K562 treated with DMSO at 1 percent for 12 hours (cell line): Measurements from ENCODE around the gene CT45A2. TPM values are rescaled to one million over a fixed set of nuclear protein-coding genes. Genes with fewer than 3 reads are reported as not detected.

Experiments used
- total RNA-seq: library from RNA; unstranded; fragments of 300-600 nt; gene quantifications from 2 replicates; pipeline ENCODE4 v1.2.3, GENCODE V29; 2022; ENCODE audit not compliant: insufficient read depth

CT45A2 gene, protein sequence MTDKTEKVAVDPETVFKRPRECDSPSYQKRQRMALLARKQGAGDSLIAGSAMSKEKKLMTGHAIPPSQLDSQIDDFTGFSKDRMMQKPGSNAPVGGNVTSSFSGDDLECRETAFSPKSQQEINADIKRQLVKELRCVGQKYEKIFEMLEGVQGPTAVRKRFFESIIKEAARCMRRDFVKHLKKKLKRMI
- total RNA-seq, result 1.2 TPM in 1 of 2 replicates, not detected in the other

DNA sequence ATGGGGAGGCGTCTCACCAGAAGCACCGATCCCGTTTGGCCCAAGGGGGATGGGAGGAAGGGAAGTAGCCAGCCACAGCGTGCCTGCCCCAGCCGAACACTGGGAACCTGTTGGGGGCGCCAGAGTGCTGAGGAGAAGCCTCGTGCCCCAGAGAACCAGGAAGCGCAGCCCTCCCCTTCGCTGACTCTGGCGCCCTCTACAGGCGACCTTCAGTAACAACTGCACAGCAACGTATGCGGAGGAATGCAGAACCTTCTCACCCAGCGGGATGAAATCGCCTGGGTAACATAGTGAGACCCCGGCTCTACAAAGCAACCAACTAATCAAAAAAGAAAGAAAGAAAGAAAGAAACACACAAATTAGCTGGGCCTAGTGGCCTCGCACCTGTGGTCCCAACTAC, at the start of gene CT45A2:
Gene CT45A2 (minus strand): TSS at position 101 of the 400 bp plus-strand sequence. CDS start 3,747 bp downstream, outside the sequence.

DNA sequence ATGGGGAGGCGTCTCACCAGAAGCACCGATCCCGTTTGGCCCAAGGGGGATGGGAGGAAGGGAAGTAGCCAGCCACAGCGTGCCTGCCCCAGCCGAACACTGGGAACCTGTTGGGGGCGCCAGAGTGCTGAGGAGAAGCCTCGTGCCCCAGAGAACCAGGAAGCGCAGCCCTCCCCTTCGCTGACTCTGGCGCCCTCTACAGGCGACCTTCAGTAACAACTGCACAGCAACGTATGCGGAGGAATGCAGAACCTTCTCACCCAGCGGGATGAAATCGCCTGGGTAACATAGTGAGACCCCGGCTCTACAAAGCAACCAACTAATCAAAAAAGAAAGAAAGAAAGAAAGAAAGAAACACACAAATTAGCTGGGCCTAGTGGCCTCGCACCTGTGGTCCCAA, 34.6 kb upstream of the CT45A2 start, which contains the start of gene CT45A8:
Gene CT45A8 (minus strand): TSS at position 101 of the 400 bp plus-strand sequence. CDS start 3,755 bp downstream, outside the sequence.

DNA sequence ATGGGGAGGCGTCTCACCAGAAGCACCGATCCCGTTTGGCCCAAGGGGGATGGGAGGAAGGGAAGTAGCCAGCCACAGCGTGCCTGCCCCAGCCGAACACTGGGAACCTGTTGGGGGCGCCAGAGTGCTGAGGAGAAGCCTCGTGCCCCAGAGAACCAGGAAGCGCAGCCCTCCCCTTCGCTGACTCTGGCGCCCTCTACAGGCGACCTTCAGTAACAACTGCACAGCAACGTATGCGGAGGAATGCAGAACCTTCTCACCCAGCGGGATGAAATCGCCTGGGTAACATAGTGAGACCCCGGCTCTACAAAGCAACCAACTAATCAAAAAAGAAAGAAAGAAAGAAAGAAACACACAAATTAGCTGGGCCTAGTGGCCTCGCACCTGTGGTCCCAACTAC, 17.4 kb upstream of the CT45A2 start, which contains the start of gene CT45A7:
Gene CT45A7 (minus strand): TSS at position 101 of the 400 bp plus-strand sequence. CDS start 3,747 bp downstream, outside the sequence.

DNA sequence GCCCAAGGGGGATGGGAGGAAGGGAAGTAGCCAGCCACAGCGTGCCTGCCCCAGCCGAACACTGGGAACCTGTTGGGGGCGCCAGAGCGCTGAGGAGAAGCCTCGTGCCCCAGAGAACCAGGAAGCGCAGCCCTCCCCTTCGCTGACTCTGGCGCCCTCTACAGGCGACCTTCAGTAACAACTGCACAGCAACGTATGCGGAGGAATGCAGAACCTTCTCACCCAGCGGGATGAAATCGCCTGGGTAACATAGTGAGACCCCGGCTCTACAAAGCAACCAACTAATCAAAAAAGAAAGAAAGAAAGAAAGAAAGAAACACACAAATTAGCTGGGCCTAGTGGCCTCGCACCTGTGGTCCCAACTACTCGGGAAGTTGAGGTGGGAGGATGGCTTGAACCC, 17.1 kb downstream of the CT45A2 start, which contains the start of gene CT45A6:
Gene CT45A6 (minus strand): TSS at position 101 of the 400 bp plus-strand sequence. CDS start 3,794 bp downstream, outside the sequence.

GRCh38 chrX:135785403-135785802, 34.4 kb downstream of the CT45A2 start, which contains the start of gene CT45A5:
CT45A5 (minus strand) TSS chrX:135785503; CDS start chrX:135781729, 3,774 bp downstream.

DNA sequence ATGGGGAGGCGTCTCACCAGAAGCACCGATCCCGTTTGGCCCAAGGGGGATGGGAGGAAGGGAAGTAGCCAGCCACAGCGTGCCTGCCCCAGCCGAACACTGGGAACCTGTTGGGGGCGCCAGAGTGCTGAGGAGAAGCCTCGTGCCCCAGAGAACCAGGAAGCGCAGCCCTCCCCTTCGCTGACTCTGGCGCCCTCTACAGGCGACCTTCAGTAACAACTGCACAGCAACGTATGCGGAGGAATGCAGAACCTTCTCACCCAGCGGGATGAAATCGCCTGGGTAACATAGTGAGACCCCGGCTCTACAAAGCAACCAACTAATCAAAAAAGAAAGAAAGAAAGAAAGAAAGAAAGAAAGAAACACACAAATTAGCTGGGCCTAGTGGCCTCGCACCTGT, 51.7 kb downstream of the CT45A2 start, which contains the start of gene CT45A3:
Gene CT45A3 (minus strand): TSS at position 101 of the 400 bp plus-strand sequence. CDS start 3,747 bp downstream, outside the sequence.

Other genes with a start within 250 kb of the CT45A2 start
- not detected in 2 replicates for gene CT45A1, start 106.4 kb downstream of the CT45A2 start, total RNA-seq
- not detected in 2 replicates for gene CT45A3, start 51.8 kb downstream of the CT45A2 start, total RNA-seq
- gene CT45A5, start 34.5 kb downstream of the CT45A2 start, total RNA-seq, result 0.68 TPM in 1 of 2 replicates, not detected in the other
- not detected in 2 replicates for gene CT45A6, start 17.2 kb downstream of the CT45A2 start, total RNA-seq
- gene CT45A7, start 17.3 kb upstream of the CT45A2 start, total RNA-seq, result not detected in 2 replicates
- not detected in 2 replicates for gene CT45A8, start 34.5 kb upstream of the CT45A2 start, total RNA-seq
- not detected in 2 replicates for gene CT45A9, start 51.8 kb upstream of the CT45A2 start, total RNA-seq
- 18.0 and 25.8 TPM in 2 replicates for gene CT45A10, start 73.4 kb upstream of the CT45A2 start, total RNA-seq
- gene SAGE1, start 73.7 kb upstream of the CT45A2 start, total RNA-seq, result 10.9 and 24.2 TPM in 2 replicates
- gene MMGT1, start 154.0 kb upstream of the CT45A2 start, total RNA-seq, result 8.6 and 18.4 TPM in 2 replicates
- 3.2 and 16.1 TPM in 2 replicates for gene SLC9A6, start 165.4 kb upstream of the CT45A2 start, total RNA-seq